ENCODE results near the gene SPR. TPM values are rescaled to one million over a fixed set of nuclear protein-coding genes. Genes with fewer than 3 reads are reported as not detected.
A peak's percentile ranks its signal among the peaks of the same experiment; 100 is the strongest.

Gene SPR
- total RNA-seq, 1 experiment from 2014 or later, result 22.6 TPM

DNA sequence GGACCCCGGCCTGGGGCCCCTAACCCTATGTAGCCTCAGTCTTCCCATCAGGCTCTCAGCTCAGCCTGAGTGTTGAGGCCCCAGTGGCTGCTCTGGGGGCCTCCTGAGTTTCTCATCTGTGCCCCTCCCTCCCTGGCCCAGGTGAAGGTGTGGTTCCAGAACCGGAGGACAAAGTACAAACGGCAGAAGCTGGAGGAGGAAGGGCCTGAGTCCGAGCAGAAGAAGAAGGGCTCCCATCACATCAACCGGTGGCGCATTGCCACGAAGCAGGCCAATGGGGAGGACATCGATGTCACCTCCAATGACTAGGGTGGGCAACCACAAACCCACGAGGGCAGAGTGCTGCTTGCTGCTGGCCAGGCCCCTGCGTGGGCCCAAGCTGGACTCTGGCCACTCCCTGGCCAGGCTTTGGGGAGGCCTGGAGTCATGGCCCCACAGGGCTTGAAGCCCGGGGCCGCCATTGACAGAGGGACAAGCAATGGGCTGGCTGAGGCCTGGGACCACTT, 46.5 kb downstream of the SPR start:
- POLR2A ChIA-PET (ENCODE audit: low non-redundant PET), result no interaction called here
- Histone ChIP-seq H3K4me1 (ENCODE audit: insufficient read depth, low read length, poor library complexity, severe bottlenecking) (no peaks in the 10 kb centered on the region), H3K36me3 (ENCODE audit: insufficient read depth, low read length, poor library complexity, severe bottlenecking) (no peaks in the 10 kb centered on the region), H3K27ac (ENCODE audit: low read depth, low read length, poor library complexity, severe bottlenecking) (no peak overlapping the region), H3K9me3 (ENCODE audit: low read depth, low read length, poor library complexity, severe bottlenecking) (no peaks in the 10 kb centered on the region), H3K27me3 (replicated peaks; ENCODE audit: insufficient read depth, low read depth, low read length, poor library complexity) (peaks cover 18% of the 10 kb centered on the region), H3K4me3 (ENCODE audit: low read depth, low read length, poor library complexity, severe bottlenecking) (no peak overlapping the region)
- BruUV-seq (replicated peaks), result no TSS peak
- intact Hi-C loops (cut with micrococcal nuclease; ENCODE audit: unreplicated experiment), result loop anchor here (2.0 kb wide), 1 partner anchor 41 kb away; no protein-coding TSS in a partner anchor
- TF ChIP-seq EZH2 (IDR thresholded peaks at IDR 0.05; ENCODE audit: borderline replicate concordance, low read depth, low read length, poor library complexity, severe bottlenecking) (no peak), CTCF (conservative IDR thresholded peaks at IDR 0.05; ENCODE audit: low read depth, low read length) (no peak)
- CTCF ChIA-PET, result no interaction called here
- no peak for DNase-seq (ENCODE audit: low spot score)

DNA sequence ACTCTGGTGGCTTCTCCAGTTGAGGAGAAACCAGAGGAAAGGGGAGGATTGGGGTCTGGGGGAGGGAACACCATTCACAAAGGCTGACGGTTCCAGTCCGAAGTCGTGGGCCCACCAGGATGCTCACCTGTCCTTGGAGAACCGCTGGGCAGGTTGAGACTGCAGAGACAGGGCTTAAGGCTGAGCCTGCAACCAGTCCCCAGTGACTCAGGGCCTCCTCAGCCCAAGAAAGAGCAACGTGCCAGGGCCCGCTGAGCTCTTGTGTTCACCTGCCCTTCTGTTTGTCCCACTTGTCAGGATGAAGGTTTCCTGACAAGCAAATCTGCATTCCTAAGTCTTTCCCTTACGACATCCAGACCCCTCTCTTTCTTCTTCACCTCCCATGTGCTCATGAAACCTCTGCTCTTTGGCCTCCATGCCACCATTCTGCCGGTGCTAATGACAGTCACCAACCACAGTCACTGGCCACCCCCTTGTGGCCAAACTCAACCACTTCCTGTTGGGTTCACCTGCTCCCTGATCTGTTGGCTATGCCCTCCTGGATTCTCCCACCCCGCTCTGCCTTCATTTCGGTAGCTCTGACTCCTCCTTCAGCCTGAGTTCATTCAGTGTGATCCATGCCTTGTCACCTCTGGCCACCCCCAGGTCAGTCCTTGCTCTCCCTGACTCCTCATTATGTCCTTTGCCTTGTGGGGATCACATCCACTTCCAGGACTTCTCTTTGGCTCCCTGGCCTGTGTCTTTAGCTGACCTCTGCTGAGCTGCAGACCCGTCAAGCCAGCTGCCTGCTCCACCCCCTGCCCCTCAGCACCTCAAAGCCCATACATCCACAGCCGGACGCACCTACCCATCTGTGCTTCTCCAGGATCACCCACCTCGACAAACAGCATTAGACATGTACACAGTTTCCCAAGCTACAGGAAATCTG, 47.7 kb downstream of the SPR start:
- peak; percentile 43 for TF ChIP-seq CTCF (conservative IDR thresholded peaks at IDR 0.05; ENCODE audit: low read depth, low read length)
- no peak for TF ChIP-seq EZH2 (IDR thresholded peaks at IDR 0.05; ENCODE audit: borderline replicate concordance, low read depth, low read length, poor library complexity, severe bottlenecking)
- DNase-seq (ENCODE audit: low spot score), result peak; percentile 22
- H3K36me3 ChIP-seq (ENCODE audit: insufficient read depth, low read length, poor library complexity, severe bottlenecking), result no peaks in the 10 kb centered on the region
- CTCF ChIA-PET, result interaction anchor here (1.3 kb wide), 1 partner anchor 42 kb away, joined by 4 read pairs; no protein-coding TSS in a partner anchor
- no peak overlapping the region for H3K4me3 ChIP-seq (ENCODE audit: low read depth, low read length, poor library complexity, severe bottlenecking)
- no peak overlapping the region for H3K27ac ChIP-seq (ENCODE audit: low read depth, low read length, poor library complexity, severe bottlenecking)
- intact Hi-C loops (cut with micrococcal nuclease; ENCODE audit: unreplicated experiment), result loop anchor here (2.0 kb wide), 1 partner anchor 42 kb away; no protein-coding TSS in a partner anchor
- H3K9me3 ChIP-seq (ENCODE audit: low read depth, low read length, poor library complexity, severe bottlenecking), result no peaks in the 10 kb centered on the region
- H3K4me1 ChIP-seq (ENCODE audit: insufficient read depth, low read length, poor library complexity, severe bottlenecking), result no peaks in the 10 kb centered on the region
- H3K27me3 ChIP-seq (replicated peaks; ENCODE audit: insufficient read depth, low read depth, low read length, poor library complexity), result peaks cover 6% of the 10 kb centered on the region
- POLR2A ChIA-PET (ENCODE audit: low non-redundant PET), result no interaction called here
- no TSS peak for BruUV-seq (replicated peaks)

DNA sequence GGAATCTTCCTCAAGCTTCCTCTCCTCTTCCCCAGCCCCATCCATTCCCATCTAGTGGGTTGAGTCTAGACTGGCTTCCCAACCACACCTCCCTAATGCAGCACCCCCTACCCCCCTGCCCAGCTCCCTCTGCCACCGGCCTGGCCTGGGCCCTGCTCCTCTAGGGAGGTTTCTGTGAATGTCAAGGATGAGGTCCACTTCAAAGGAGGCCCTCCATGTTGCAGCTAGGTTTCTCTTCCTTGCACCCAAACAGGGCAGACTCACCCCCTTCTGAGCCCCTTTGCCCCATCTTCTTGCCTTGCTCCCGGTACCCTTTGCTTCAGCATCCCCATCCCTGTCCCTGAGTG, 48.4 kb downstream of the SPR start:
- TF ChIP-seq EZH2 (IDR thresholded peaks at IDR 0.05; ENCODE audit: borderline replicate concordance, low read depth, low read length, poor library complexity, severe bottlenecking) (no peak), CTCF (conservative IDR thresholded peaks at IDR 0.05; ENCODE audit: low read depth, low read length) (no peak)
- Histone ChIP-seq H3K27me3 (replicated peaks; ENCODE audit: insufficient read depth, low read depth, low read length, poor library complexity) (no peaks in the 10 kb centered on the region), H3K9me3 (ENCODE audit: low read depth, low read length, poor library complexity, severe bottlenecking) (no peaks in the 10 kb centered on the region), H3K27ac (ENCODE audit: low read depth, low read length, poor library complexity, severe bottlenecking) (no peak overlapping the region), H3K4me3 (ENCODE audit: low read depth, low read length, poor library complexity, severe bottlenecking) (no peak overlapping the region), H3K4me1 (ENCODE audit: insufficient read depth, low read length, poor library complexity, severe bottlenecking) (no peaks in the 10 kb centered on the region), H3K36me3 (ENCODE audit: insufficient read depth, low read length, poor library complexity, severe bottlenecking) (no peaks in the 10 kb centered on the region)
- no peak for DNase-seq (ENCODE audit: low spot score)
- POLR2A ChIA-PET (ENCODE audit: low non-redundant PET), result no interaction called here
- BruUV-seq (replicated peaks), result no TSS peak
- CTCF ChIA-PET, result interaction anchor here (1.3 kb wide), 1 partner anchor 43 kb away, joined by 4 read pairs; no protein-coding TSS in a partner anchor
- intact Hi-C loops (cut with micrococcal nuclease; ENCODE audit: unreplicated experiment), result loop anchor here (2.0 kb wide), 1 partner anchor 43 kb away; no protein-coding TSS in a partner anchor

Measured in A673 (cell line).